GM13976 (cell line): Measurements from ENCODE around the gene FHOD3.

Experiments used
- DNase-seq: peaks from one replicate; pipeline ENCODE4 v3.0.0; 2012; ENCODE audit warnings: low spot score
- CTCF ChIP-seq: IDR thresholded peaks from 2 replicates; pipeline ENCODE4 v1.5.1; 2012; ENCODE audit warnings: borderline replicate concordance, mild to moderate bottlenecking; ENCODE audit not compliant: insufficient read depth; ENCODE audit errors: extremely low read depth, missing control alignments, control extremely low read depth
- in situ Hi-C: fragments of 300-500 bp; cut with MboI; formaldehyde crosslinking; loops from one replicate; pipeline ENCODE4 v1.12.0; 2022; ENCODE audit warnings: low sequenced_read_pairs, mixed read lengths, inconsistent platforms; ENCODE audit not compliant: unreplicated experiment

The FHOD3 gene

GRCh38 chr18:36305375-36305774 is 7.9 kb downstream of the FHOD3 start:
- in situ Hi-C loops: no loop called here
- no peak for DNase-seq
- no peak for TF ChIP-seq CTCF

GRCh38 chr18:36307513-36307912 is 10.0 kb downstream of the FHOD3 start:
- no peak for DNase-seq
- in situ Hi-C loops: no loop called here
- no peak for TF ChIP-seq CTCF

- in situ Hi-C loops: no loop called here
- no peak for DNase-seq
- TF ChIP-seq CTCF: no peak
Measured at GRCh38 chr18:36308711-36309435, 11.4 kb downstream of the FHOD3 start.

GRCh38 chr18:36309436-36310391 is 12.2 kb downstream of the FHOD3 start:
- in situ Hi-C loops: no loop called here
- no peak for TF ChIP-seq CTCF
- DNase-seq: no peak

- DNase-seq: no peak
- in situ Hi-C loops: no loop called here
Measured at GRCh38 chr18:36311026-36311570, 13.6 kb downstream of the FHOD3 start.

More at GRCh38 chr18:36311026-36311570, 13.6 kb downstream of the FHOD3 start:
- no peak for TF ChIP-seq CTCF
